Ishikawa (cell line): ENCODE data around the gene FIG4.

ENCODE experiments used
- CEBPB ChIP-seq: IDR thresholded peaks from 2 replicates; pipeline ENCODE4 v1.6.1; 2012
- CREB1 ChIP-seq: IDR thresholded peaks from 2 replicates; pipeline ENCODE4 v1.6.1; 2012; ENCODE audit warnings: low read depth
- FOXM1 ChIP-seq: IDR thresholded peaks from 2 replicates; pipeline ENCODE4 v1.6.1; 2012; ENCODE audit warnings: low read depth, borderline replicate concordance
- TAF1 ChIP-seq: IDR thresholded peaks from 2 replicates; pipeline ENCODE4 v1.6.1; 2012; ENCODE audit warnings: low read depth, mild to moderate bottlenecking
- TCF12 ChIP-seq: IDR thresholded peaks from 2 replicates; pipeline ENCODE4 v1.6.1; 2012; ENCODE audit warnings: low read depth
- TEAD4 ChIP-seq: IDR thresholded peaks from 2 replicates; pipeline ENCODE4 v1.6.1; 2012
- YY1 ChIP-seq: IDR thresholded peaks from 2 replicates; pipeline ENCODE4 v1.6.1; 2012; ENCODE audit warnings: low read depth
- ZBTB7A ChIP-seq: IDR thresholded peaks from 2 replicates; pipeline ENCODE4 v1.6.1; 2012; ENCODE audit warnings: low read depth
- TF ChIP-seq, protein P1 (sequence below): IDR thresholded peaks from 2 replicates; pipeline ENCODE4 v1.6.1; 2012; ENCODE audit warnings: low read depth, mild to moderate bottlenecking
- TF ChIP-seq, protein P2 (sequence below): IDR thresholded peaks from 2 replicates; pipeline ENCODE4 v1.6.1; 2012

DNA sequence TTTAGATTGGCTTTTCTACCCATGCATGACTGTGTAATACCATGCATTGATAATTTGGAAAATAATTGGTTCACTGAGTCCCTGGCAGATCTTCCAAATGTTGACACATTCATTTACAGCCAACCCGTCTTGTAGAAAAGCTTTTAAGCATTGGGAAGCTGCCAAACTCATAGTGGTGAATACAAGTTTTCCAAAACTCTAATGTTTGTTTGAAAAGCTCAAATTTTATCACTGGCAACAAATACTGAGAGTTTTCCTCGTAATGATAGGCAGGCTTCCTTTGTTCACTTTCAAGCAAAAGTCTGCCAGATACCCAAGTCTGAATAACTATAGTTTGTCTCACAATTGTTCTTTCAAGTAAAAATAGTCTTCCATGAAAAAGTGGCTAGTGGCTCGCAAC, 143.0 kb downstream of the FIG4 start:
- TF ChIP-seq CREB1, result no peak
- TF ChIP-seq TEAD4, result no peak
- no peak for TF ChIP-seq CEBPB
- TF ChIP-seq, protein P1, sequence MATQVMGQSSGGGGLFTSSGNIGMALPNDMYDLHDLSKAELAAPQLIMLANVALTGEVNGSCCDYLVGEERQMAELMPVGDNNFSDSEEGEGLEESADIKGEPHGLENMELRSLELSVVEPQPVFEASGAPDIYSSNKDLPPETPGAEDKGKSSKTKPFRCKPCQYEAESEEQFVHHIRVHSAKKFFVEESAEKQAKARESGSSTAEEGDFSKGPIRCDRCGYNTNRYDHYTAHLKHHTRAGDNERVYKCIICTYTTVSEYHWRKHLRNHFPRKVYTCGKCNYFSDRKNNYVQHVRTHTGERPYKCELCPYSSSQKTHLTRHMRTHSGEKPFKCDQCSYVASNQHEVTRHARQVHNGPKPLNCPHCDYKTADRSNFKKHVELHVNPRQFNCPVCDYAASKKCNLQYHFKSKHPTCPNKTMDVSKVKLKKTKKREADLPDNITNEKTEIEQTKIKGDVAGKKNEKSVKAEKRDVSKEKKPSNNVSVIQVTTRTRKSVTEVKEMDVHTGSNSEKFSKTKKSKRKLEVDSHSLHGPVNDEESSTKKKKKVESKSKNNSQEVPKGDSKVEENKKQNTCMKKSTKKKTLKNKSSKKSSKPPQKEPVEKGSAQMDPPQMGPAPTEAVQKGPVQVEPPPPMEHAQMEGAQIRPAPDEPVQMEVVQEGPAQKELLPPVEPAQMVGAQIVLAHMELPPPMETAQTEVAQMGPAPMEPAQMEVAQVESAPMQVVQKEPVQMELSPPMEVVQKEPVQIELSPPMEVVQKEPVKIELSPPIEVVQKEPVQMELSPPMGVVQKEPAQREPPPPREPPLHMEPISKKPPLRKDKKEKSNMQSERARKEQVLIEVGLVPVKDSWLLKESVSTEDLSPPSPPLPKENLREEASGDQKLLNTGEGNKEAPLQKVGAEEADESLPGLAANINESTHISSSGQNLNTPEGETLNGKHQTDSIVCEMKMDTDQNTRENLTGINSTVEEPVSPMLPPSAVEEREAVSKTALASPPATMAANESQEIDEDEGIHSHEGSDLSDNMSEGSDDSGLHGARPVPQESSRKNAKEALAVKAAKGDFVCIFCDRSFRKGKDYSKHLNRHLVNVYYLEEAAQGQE, result no peak
- no peak for TF ChIP-seq YY1
- no peak for TF ChIP-seq ZBTB7A
- TF ChIP-seq TCF12, result no peak
- TF ChIP-seq TAF1, result no peak
- TF ChIP-seq, protein P2, sequence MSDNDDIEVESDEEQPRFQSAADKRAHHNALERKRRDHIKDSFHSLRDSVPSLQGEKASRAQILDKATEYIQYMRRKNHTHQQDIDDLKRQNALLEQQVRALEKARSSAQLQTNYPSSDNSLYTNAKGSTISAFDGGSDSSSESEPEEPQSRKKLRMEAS, result no peak
- no peak for TF ChIP-seq FOXM1
